HG03439 (cell line): ENCODE measurements around the gene PLEKHA8.

Experiments
- ATAC-seq: cut with Tn5 transposase; IDR thresholded peaks from one replicate; pipeline ENCODE4 v1.9.1; 2021; ENCODE audit warnings: mild to moderate bottlenecking, moderate library complexity; ENCODE audit not compliant: unreplicated experiment

The PLEKHA8 gene

GRCh38 chr7:30165590-30165989 is 137.4 kb downstream of the PLEKHA8 start:
- no peak for ATAC-seq

- no peak for ATAC-seq
Observed at GRCh38 chr7:30166155-30166840, 138.1 kb downstream of the PLEKHA8 start.

- ATAC-seq: no peak
Observed at GRCh38 chr7:30166841-30167235, 138.6 kb downstream of the PLEKHA8 start.

DNA sequence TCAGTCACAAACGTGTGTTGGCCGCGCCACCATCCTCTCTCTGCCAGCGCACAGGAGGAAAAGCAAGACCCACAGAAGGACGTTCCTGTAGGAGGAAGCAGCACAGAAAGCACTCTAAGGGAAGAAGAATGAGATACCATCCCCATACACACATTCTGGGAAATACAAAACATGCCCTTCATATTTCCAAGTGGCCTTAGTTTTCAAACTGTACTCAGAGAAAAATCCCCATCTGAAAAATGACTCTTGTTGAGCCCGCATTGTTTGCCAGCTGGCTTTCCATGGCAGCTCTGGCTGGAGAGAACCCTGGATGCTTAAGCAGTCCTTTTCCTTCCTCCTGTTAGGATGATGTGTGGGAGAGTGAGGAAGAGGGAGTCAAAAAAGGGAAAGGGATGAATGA is 139.7 kb downstream of the PLEKHA8 start:
- ATAC-seq: no peak

- no peak for ATAC-seq
Observed at GRCh38 chr7:30168835-30169573, 140.8 kb downstream of the PLEKHA8 start.

- no peak for ATAC-seq
Observed at GRCh38 chr7:30169579-30169978, 141.4 kb downstream of the PLEKHA8 start.

- no peak for ATAC-seq
Observed at GRCh38 chr7:30170476-30171205, 142.4 kb downstream of the PLEKHA8 start.

GRCh38 chr7:30171766-30172447 is 143.7 kb downstream of the PLEKHA8 start:
- no peak for ATAC-seq

DNA sequence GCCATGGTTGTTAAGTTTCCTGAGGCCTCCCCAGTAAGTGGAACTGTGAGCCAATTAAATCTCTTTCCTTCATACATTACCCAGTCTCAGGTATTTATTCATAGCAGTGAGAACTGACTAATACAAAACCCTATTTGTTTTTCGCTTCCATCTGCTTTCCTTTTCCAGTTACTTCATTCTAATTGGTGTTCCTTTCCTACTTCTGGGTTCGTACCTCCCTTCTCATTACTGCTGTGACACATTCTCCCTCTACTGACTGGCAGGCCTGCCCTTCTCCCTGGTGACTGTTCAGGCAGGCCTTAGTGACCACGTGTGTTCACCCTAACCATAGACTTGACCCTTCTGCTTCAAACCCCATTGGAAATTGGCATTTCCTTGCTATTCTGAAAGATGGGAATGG is 144.2 kb downstream of the PLEKHA8 start:
- no peak for ATAC-seq

- no peak for ATAC-seq
Observed at GRCh38 chr7:30173058-30173897, 145.1 kb downstream of the PLEKHA8 start.

- ATAC-seq: no peak
Observed at GRCh38 chr7:30175180-30175579, 147.0 kb downstream of the PLEKHA8 start.

DNA sequence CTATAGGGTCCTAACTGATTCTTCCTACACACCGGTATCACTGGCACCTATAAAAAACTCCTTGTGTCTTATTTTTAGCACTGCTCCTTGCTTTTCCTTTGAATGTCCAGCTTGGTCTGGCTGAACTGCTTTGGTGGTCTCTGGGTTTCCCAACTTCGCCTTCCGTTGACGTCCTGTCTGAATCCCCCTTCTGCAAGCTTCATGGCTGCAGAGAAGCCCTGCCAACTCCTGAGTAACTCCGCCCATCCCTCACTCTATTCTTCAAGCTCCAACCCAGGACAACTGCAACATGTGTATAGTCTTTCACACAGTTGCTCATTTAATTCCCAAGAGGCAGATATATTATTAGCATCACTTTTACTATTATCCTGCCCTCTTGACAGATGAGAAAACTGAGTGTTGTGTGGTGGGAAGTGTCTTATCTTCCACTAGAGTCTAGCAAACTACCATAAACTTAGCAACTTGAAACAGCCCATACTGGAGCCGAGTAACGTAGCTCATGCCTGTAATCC is 147.5 kb downstream of the PLEKHA8 start:
- no peak for ATAC-seq

GRCh38 chr7:30176463-30177109 is 148.4 kb downstream of the PLEKHA8 start:
- ATAC-seq: no peak

- ATAC-seq: no peak
Observed at GRCh38 chr7:30177186-30177585, 149.0 kb downstream of the PLEKHA8 start.

GRCh38 chr7:30177965-30178364 is 149.8 kb downstream of the PLEKHA8 start:
- no peak for ATAC-seq

DNA sequence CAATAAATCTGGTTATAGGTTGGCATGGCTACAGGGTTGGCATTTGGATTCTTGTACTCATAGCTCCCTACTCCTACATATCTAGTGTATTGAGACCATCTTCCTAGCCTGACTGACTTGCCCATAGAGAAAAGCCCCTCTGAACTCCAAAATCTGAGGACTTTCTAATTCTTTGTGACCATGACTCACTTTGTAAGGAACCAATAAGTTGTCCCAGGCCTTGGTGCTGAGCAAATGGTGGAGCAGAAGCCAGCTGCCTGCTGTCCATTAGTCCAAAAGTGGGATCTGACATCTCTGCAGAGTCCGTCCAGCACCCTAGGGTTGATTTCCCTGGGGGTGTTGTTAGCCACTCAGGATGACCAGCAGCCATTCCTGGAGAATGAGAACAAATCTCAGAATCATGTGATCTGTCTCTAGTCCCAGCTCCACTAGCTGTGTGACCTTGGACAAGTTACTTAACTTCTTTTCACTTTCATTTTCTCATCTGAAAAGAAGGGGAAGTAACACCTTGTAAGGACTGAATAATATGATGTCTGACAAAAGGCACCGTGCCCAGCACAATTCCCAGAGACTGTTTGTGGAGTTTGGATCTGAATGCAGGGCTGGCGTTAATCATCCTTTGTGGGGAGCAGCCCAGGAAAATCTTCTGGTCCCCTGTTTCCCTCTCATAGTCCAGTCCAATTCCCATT is 150.7 kb downstream of the PLEKHA8 start:
- peak; percentile 87 for ATAC-seq
